ENCODE results near the gene ARHGEF16. TPM values are rescaled to one million over a fixed set of nuclear protein-coding genes. Genes with fewer than 3 reads are reported as not detected.
A peak's percentile ranks its signal among the peaks of the same experiment; 100 is the strongest.

ARHGEF16 gene
- total RNA-seq, 1 experiment from 2014 or later, result 17.2 TPM

- TF ChIP-seq TCF7 (CRISPR knock-in tag; IDR thresholded peaks at IDR 0.05; ENCODE audit: low read depth) (no peak), ZNF232 (CRISPR knock-in tag; IDR thresholded peaks at IDR 0.05) (no peak), CTCF (IDR thresholded peaks at IDR 0.05) (no peak), IRF2 (CRISPR knock-in tag; IDR thresholded peaks at IDR 0.05; ENCODE audit: borderline replicate concordance, low read depth) (no peak), GABPB1 (CRISPR knock-in tag; IDR thresholded peaks at IDR 0.05) (no peak), PRRX2 (CRISPR knock-in tag; IDR thresholded peaks at IDR 0.05) (no peak)
Observed at GRCh38 chr1:3468236-3469103, 14.0 kb downstream of the ARHGEF16 start (continued).

- ChIA-PET CTCF (interaction anchor here (1.1 to 1.8 kb wide), 2 partner anchors 16 to 22 kb away, joined by 5 to 13 read pairs; no protein-coding TSS in a partner anchor), POLR2A (no interaction called here)
- no peak for ATAC-seq
- Mint-ChIP-seq H3K27ac (no peak overlapping the region), H3K9me3 (no peaks in the 10 kb centered on the region), H3K27me3 (ENCODE audit: low read depth) (no peaks in the 10 kb centered on the region), H3K36me3 (peaks cover 11% of the 10 kb centered on the region; the same call in 1 of the 2 replicates), H3K4me1 (peaks cover 17% of the 10 kb centered on the region), H3K4me3 (no peak overlapping the region)
- DNase-seq (ENCODE audit: low spot score), result peak; percentile 6
- TF ChIP-seq ZBTB21 (CRISPR knock-in tag; IDR thresholded peaks at IDR 0.05; ENCODE audit: borderline replicate concordance) (no peak), IRF1 (CRISPR knock-in tag; IDR thresholded peaks at IDR 0.05) (no peak), CREB1 (CRISPR knock-in tag; IDR thresholded peaks at IDR 0.05) (no peak), ERG (CRISPR knock-in tag; IDR thresholded peaks at IDR 0.05) (no peak), TEAD1 (CRISPR knock-in tag; IDR thresholded peaks at IDR 0.05) (no peak), MAX (CRISPR knock-in tag; IDR thresholded peaks at IDR 0.05) (no peak), HMGXB4 (CRISPR knock-in tag; IDR thresholded peaks at IDR 0.05) (no peak), AR (CRISPR knock-in tag; IDR thresholded peaks at IDR 0.05) (no peak), HMGA2 (CRISPR knock-in tag; IDR thresholded peaks at IDR 0.05) (no peak), NR2C2 (CRISPR knock-in tag; IDR thresholded peaks at IDR 0.05) (no peak), FOXK1 (CRISPR knock-in tag; IDR thresholded peaks at IDR 0.05) (no peak), TEAD4 (CRISPR knock-in tag; IDR thresholded peaks at IDR 0.05) (no peak), ZMAT4 (CRISPR knock-in tag; IDR thresholded peaks at IDR 0.05) (no peak), ZBTB43 (CRISPR knock-in tag; IDR thresholded peaks at IDR 0.05) (no peak), ETV6 (CRISPR knock-in tag; IDR thresholded peaks at IDR 0.05) (no peak), CBFB (CRISPR knock-in tag; IDR thresholded peaks at IDR 0.05; ENCODE audit: low read depth) (no peak), ZNF423 (CRISPR knock-in tag; IDR thresholded peaks at IDR 0.05) (no peak), CDX4 (CRISPR knock-in tag; IDR thresholded peaks at IDR 0.05; ENCODE audit: borderline replicate concordance) (no peak)
Observed at GRCh38 chr1:3469104-3469848, 14.8 kb downstream of the ARHGEF16 start.

All from WTC11 (cell line).